ENCODE results near the gene CCDC32. TPM values are rescaled to one million over a fixed set of nuclear protein-coding genes. Genes with fewer than 3 reads are reported as not detected.

The CCDC32 gene, protein sequence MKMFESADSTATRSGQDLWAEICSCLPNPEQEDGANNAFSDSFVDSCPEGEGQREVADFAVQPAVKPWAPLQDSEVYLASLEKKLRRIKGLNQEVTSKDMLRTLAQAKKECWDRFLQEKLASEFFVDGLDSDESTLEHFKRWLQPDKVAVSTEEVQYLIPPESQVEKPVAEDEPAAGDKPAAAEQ
- total RNA-seq (2022; extraction: Qiagen RNA extraction; ENCODE audit: low read depth), result 12.9 to 25.4 TPM (median 15.4 TPM) in 5 replicates

DNA sequence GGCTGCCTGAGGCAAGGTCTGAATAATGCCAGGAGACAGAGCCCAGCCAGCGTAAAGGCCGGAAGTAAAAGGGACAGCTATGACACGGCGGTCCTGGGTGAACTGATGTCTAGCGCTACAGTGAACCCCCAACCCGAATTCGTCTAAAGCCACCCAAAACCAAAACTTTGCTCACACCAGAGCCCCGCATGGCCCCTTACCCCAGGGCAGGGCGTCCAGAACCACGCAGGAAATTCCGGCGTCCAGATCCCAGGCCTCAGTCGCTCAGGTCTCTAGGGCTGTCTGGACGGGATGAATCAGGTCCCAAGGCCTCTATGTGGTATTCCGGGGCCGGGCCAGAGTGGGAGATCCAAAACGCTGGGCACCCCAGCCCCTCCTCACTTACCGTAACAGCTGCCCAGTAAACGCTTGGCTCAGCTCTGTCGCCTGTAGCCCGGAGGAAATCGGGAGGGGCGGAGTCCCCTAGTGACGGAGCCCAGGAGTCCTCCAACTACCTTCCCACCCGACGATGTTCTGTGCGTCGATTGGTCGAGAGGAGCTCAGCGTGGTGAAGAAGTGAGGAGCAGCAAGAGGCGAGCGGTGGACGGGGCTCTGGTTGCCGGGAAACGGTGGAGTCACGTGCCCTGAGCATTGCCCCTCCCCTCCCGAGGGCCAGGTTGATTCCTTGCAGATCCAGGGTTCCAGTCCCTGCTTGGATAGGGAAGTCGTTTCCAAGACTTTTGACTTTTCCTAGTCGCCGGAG, at the start of gene CCDC32:
Gene CCDC32 (minus strand): TSS at position 452 of the 742 bp plus-strand sequence. CDS start 2,027 bp downstream, outside the sequence.

DNA sequence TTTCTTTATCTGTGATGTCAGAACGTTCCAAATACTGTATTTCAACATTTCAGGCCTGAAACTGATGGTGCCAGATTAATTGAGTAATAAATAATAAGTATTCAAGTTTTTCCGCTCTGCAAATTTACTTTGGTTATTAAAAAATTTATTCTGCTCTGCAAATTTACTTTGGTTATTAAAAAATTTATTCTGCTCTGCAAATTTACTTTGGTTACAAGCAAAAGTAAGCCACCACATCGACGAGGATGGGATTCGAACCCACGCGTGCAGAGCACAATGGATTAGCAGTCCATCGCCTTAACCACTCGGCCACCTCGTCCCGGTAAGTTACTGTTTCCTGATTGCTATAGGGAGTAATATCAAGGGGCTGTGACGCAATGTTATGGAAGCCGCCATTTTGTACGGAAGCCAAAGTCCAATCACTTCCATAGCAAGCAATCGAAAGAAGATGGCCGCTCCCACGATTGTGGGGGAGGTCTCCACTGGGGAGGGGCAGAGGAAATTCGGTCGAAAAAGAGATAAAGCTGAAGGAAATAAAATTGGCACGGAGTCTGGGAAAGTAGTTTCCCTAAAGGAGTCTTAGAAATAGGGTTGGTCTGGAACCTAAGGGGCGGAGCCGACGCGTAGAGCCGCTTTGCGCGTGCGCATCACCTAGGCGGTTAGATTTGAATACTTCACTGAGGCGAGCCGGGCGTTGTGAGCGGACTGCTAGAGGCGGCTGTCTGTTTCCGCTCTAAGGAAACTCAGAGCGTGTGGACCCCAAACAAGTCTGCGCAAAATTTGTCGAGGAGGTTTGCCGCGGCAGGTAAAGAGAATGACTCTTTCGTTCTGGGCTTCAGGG, 29.0 kb upstream of the CCDC32 start, which contains the start of gene KNL1:
Gene KNL1 (plus strand): TSS at position 662 of the 841 bp plus-strand sequence. CDS start 8,683 bp downstream, outside the sequence.

DNA sequence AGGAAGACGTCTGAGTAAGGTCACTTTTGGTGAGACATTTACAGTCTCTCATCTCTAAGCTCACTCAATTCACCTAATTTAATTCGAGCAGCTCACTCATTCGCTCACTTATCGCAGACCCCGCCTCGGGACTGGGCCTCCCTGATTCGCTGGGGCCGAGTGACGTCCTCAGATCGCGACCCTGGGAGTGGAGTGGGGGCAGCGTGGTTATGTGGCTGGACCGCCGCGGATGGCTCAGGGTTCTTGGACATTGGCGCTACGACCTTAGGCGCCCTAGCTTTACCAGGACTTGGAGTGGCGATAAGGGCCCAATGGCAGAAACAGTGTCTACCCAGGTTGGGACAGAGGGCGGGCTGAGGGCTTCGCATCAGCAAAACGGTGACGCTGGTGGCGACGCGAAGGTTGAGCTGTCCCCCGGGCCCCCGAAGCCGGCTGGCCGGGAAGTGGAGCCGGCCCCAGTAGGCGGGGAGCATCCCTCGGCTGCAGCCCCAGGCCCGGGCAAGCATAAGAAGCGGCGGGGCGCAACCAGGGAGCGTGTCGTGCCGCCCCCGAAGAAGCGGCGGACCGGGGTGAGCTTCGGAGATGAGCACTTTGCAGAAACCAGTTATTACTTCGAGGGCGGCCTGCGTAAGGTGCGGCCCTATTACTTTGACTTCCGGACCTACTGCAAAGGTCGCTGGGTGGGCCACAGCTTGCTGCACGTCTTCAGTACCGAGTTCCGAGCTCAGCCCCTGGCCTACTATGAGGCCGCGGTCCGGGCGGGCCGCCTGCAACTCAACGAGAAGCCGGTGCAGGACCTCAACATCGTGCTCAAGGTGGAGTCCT, 4.5 kb upstream of the CCDC32 start, which contains the start of gene RPUSD2:
Gene RPUSD2 (plus strand): TSS at position 171 of the 825 bp plus-strand sequence. CDS start 39 bp downstream, at position 210.

Other genes starting within 250 kb of the CCDC32 start
- 5.5 to 6.8 TPM (median 6.7 TPM) in 5 replicates for gene INAFM2, start 241.3 kb downstream of the CCDC32 start, total RNA-seq (2022; extraction: Qiagen RNA extraction; ENCODE audit: low read depth)
- gene CCDC9B, start 224.1 kb downstream of the CCDC32 start, total RNA-seq (2022; extraction: Qiagen RNA extraction; ENCODE audit: low read depth), result 13.4 to 21.7 TPM (median 17.2 TPM) in 5 replicates
- gene PHGR1, start 214.0 kb downstream of the CCDC32 start, total RNA-seq (2022; extraction: Qiagen RNA extraction; ENCODE audit: low read depth), result not detected in 5 replicates
- 0.62 to 2.5 TPM (median 1.2 TPM) in 5 replicates for gene DISP2, start 206.8 kb downstream of the CCDC32 start, total RNA-seq (2022; extraction: Qiagen RNA extraction; ENCODE audit: low read depth)
- gene KNSTRN, start 182.3 kb downstream of the CCDC32 start, total RNA-seq (2022; extraction: Qiagen RNA extraction; ENCODE audit: low read depth), result 46.9 to 54.2 TPM (median 49.3 TPM) in 5 replicates
- 11.3 to 13.1 TPM (median 12.7 TPM) in 5 replicates for gene IVD, start 159.2 kb downstream of the CCDC32 start, total RNA-seq (2022; extraction: Qiagen RNA extraction; ENCODE audit: low read depth)
- 10.0 to 12.6 TPM (median 11.8 TPM) in 5 replicates for gene BAHD1, start 124.1 kb downstream of the CCDC32 start, total RNA-seq (2022; extraction: Qiagen RNA extraction; ENCODE audit: low read depth)
- 14.1 to 22.3 TPM (median 19.0 TPM) in 5 replicates for gene CHST14, start 94.1 kb downstream of the CCDC32 start, total RNA-seq (2022; extraction: Qiagen RNA extraction; ENCODE audit: low read depth)
- 12.0 to 17.8 TPM (median 17.0 TPM) in 5 replicates for gene RPUSD2, start 4.3 kb upstream of the CCDC32 start, total RNA-seq (2022; extraction: Qiagen RNA extraction; ENCODE audit: low read depth)
- gene KNL1, start 29.2 kb upstream of the CCDC32 start, total RNA-seq (2022; extraction: Qiagen RNA extraction; ENCODE audit: low read depth), result 4.4 to 8.1 TPM (median 7.0 TPM) in 5 replicates
- gene RAD51, start 130.1 kb upstream of the CCDC32 start, total RNA-seq (2022; extraction: Qiagen RNA extraction; ENCODE audit: low read depth), result 15.5 to 22.6 TPM (median 19.3 TPM) in 5 replicates
- 20.9 to 25.4 TPM (median 22.6 TPM) in 5 replicates for gene RMDN3, start 190.2 kb upstream of the CCDC32 start, total RNA-seq (2022; extraction: Qiagen RNA extraction; ENCODE audit: low read depth)
- 6.1 to 11.0 TPM (median 6.7 TPM) in 5 replicates for gene GCHFR, start 199.0 kb upstream of the CCDC32 start, total RNA-seq (2022; extraction: Qiagen RNA extraction; ENCODE audit: low read depth)
- gene C15orf62, start 204.9 kb upstream of the CCDC32 start, total RNA-seq (2022; extraction: Qiagen RNA extraction; ENCODE audit: low read depth), result 0.05 to 0.10 TPM (median 0.07 TPM) in 4 of 5 replicates, not detected in the other
- gene ZFYVE19, start 242.0 kb upstream of the CCDC32 start, total RNA-seq (2022; extraction: Qiagen RNA extraction; ENCODE audit: low read depth), result 16.3 to 19.4 TPM (median 18.7 TPM) in 5 replicates
- gene DNAJC17, start 242.4 kb upstream of the CCDC32 start, total RNA-seq (2022; extraction: Qiagen RNA extraction; ENCODE audit: low read depth), result 21.9 to 28.6 TPM (median 27.2 TPM) in 5 replicates

Data from A549 treated with RU486 at 1 μM for 4 hours (cell line).